GM23248 (cell line): Measurements from ENCODE around the gene ACOT11.

Source experiments
- EZH2 ChIP-seq: fragments of 200-600 bp; sonication (generic); IDR thresholded peaks from 2 replicates; pipeline ENCODE4 v1.6.1; 2018; ENCODE audit warnings: antibody characterized with exemption, mild to moderate bottlenecking; ENCODE audit not compliant: insufficient read depth, poor library complexity, severe bottlenecking
- EZH2phosphoT487 ChIP-seq: fragments of 200-600 bp; sonication (generic); IDR thresholded peaks from 2 replicates; pipeline ENCODE4 v1.6.1; 2018; ENCODE audit warnings: antibody characterized with exemption, moderate library complexity, mild to moderate bottlenecking, low read depth; ENCODE audit not compliant: insufficient read depth

GRCh38 chr1:54649130-54649898 is 101.3 kb downstream of the ACOT11 start:
- no peak for TF ChIP-seq EZH2phosphoT487
- no peak for TF ChIP-seq EZH2
